Spleen (tissue), 11 donors: Measurements from ENCODE around the gene MACROD2. TPM values are rescaled to one million over a fixed set of nuclear protein-coding genes. Genes with fewer than 3 reads are reported as not detected.

Experiments used
- DNase-seq: peaks from one replicate; pipeline ENCODE4 v3.0.0-alpha.2; 2020
- H3K27ac ChIP-seq, 8 donors: fragments of 200-600 bp; sonication (generic) in 7 of 8; 1 replicate in 4 of 8; 2 replicates in 4 of 8; pipeline versions ENCODE4 v1.5.0 to v1.8.0; 2016 to 2021; ENCODE audit warnings: inconsistent platforms in 4 of 8, mild to moderate bottlenecking in 4 of 8, moderate library complexity in 1 of 8
- H3K27me3 ChIP-seq, 7 donors: fragments of 200-600 bp; sonication (generic) in 6 of 7; replicated peaks in 1 of 7; 1 replicate in 4 of 7; 2 replicates in 3 of 7; pipeline versions ENCODE4 v1.5.0 to v1.8.0; 2016 to 2021; ENCODE audit warnings: inconsistent platforms in 3 of 7, mild to moderate bottlenecking in 1 of 7
- H3K36me3 ChIP-seq, 6 donors: fragments of 200-600 bp; sonication (generic) in 5 of 6; 1 replicate in 4 of 6; 2 replicates in 2 of 6; pipeline versions ENCODE4 v1.5.0 to v1.8.0; 2016 to 2021; ENCODE audit warnings: inconsistent platforms in 2 of 6
- H3K4me1 ChIP-seq, 6 donors: fragments of 200-600 bp; sonication (generic) in 5 of 6; 1 replicate in 3 of 6; 2 replicates in 3 of 6; pipeline versions ENCODE4 v1.5.0 to v1.8.0; 2016 to 2021; ENCODE audit warnings: inconsistent platforms in 3 of 6
- H3K4me3 ChIP-seq, 8 donors: fragments of 200-600 bp; sonication (generic) in 7 of 8; 1 replicate in 4 of 8; 2 replicates in 4 of 8; pipeline versions ENCODE4 v1.5.0 to v1.8.0; 2016 to 2021; ENCODE audit warnings: inconsistent platforms in 4 of 8, mild to moderate bottlenecking in 4 of 8, moderate library complexity in 2 of 8
- H3K9me3 ChIP-seq, 8 donors: fragments of 200-600 bp; sonication (generic) in 7 of 8; 1 replicate in 4 of 8; 2 replicates in 4 of 8; pipeline versions ENCODE4 v1.5.0 to v1.8.0; 2016 to 2021; ENCODE audit warnings: inconsistent platforms in 4 of 8
- POLR2A ChIP-seq, 3 donors: fragments of 450-650 bp; IDR thresholded peaks; one replicate each; pipeline ENCODE4 v1.5.1; 2017; ENCODE audit warnings: antibody characterized with exemption in 3 of 3, mild to moderate bottlenecking in 1 of 3
- POLR2AphosphoS5 ChIP-seq, 3 donors: sonication (generic); formaldehyde crosslinking; IDR thresholded peaks; one replicate each; pipeline ENCODE4 v1.5.1; 2017; ENCODE audit warnings: antibody characterized with exemption in 3 of 3
- WGBS, 5 donors: extraction: QIAGEN DNeasy Blood & Tissue Kit in 3 of 5; methylation state at CpG; one replicate each; pipeline versions ENCODE4 v1.1.5 to v1.1.7; 2013 to 2018; 5-methylcytosine and 5-hydroxymethylcytosine counted together
- intact Hi-C: fragments of 100-400 bp; cut with DNase I; formaldehyde crosslinking; loops from one replicate; pipeline ENCODE4 v1.15.0; 2023; ENCODE audit warnings: low total_unique reads
- polyA plus RNA-seq, 3 donors: library from polyadenylated mRNA; stranded (reverse); fragments of 200-250 nt; gene quantifications; one replicate each; pipeline ENCODE4 v1.2.1, GENCODE V29; 2013
- total RNA-seq, 7 donors: library from RNA; depleted of rRNA in 3 of 7; stranded (reverse); fragments of >200 nt in 3 of 7; fragmentation: NEBNext Ultra II Directional in 4 of 7; extraction: Animal tissue kit (Norgen Biotek cat#: 25700) in 4 of 7; gene quantifications; one replicate each; pipeline versions ENCODE4 v1.1.0 to v1.2.1, GENCODE V29; 2016 to 2021
- TF ChIP-seq, protein P1 (sequence below), 11 experiments: fragments of 200-600 bp in 7 of 11; fragments of 450-650 bp in 4 of 11; sonication (generic) in 4 of 11; IDR thresholded peaks in 8 of 11; conservative IDR thresholded peaks in 3 of 11; 1 replicate in 7 of 11; 2 replicates in 4 of 11; pipeline versions ENCODE4 v1.4.0 to v1.8.0; 2016 to 2021; ENCODE audit warnings: antibody characterized with exemption in 11 of 11, inconsistent platforms in 4 of 11, mild to moderate bottlenecking in 1 of 11
- donor health status: healthy with polysubstance abuse.
- donor health status: DM: no; HTN: no; CAD: no; lungs with moderate emphysema.
- donor health status: DM: no; HTN: no; CAD: no.
- donor health status: Bipolar disorder and iron deficiency.
- donor health status: healthy.
- donor health status: DM: no; HTN: no; CAD: no.
- donor health status: DM: yes; HTN: yes; CAD: no.

Gene MACROD2
- total and polyA plus RNA-seq, 10 donors, result 1.5 to 4.7 (median 3.4) TPM

DNA sequence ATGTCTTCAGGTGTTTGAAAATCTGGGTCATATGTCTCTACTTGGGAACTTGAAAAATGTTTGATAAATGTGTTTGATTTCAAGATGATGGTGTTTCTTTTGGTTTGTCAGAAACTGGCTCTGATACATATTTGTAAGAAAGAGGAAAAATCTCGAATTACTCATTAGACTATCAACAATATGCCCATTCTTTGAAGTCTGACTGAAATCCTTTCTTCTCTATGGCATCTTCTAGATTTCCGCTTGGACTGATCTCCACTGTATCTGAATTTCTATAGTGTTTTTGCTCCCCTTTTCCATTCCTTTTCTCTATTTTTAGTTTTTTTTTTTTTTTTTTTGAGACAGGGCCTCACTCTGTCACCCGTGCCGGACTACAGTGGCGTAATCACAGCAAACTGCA, 1481.5 kb downstream of the MACROD2 start:
- WGBS, 5 donors, result 82 to 94% (median 87%) methylated on average over 5 of the region's 5 CpGs
- Histone ChIP-seq H3K36me3 (no peaks in the 10 kb centered on the region), H3K27me3 (no peaks in the 10 kb centered on the region), H3K9me3 (no peaks in the 10 kb centered on the region), H3K27ac (no peak overlapping the region), H3K4me1 (peaks cover 0 to 7% (median 1%) of the 10 kb centered on the region in 6 donors), H3K4me3 (no peak overlapping the region)
- DNase-seq, result no peak
- TF ChIP-seq POLR2AphosphoS5 (IDR thresholded peaks at IDR 0.05), result no peak
- no peak for TF ChIP-seq POLR2A (IDR thresholded peaks at IDR 0.05)
- TF ChIP-seq, protein P1, sequence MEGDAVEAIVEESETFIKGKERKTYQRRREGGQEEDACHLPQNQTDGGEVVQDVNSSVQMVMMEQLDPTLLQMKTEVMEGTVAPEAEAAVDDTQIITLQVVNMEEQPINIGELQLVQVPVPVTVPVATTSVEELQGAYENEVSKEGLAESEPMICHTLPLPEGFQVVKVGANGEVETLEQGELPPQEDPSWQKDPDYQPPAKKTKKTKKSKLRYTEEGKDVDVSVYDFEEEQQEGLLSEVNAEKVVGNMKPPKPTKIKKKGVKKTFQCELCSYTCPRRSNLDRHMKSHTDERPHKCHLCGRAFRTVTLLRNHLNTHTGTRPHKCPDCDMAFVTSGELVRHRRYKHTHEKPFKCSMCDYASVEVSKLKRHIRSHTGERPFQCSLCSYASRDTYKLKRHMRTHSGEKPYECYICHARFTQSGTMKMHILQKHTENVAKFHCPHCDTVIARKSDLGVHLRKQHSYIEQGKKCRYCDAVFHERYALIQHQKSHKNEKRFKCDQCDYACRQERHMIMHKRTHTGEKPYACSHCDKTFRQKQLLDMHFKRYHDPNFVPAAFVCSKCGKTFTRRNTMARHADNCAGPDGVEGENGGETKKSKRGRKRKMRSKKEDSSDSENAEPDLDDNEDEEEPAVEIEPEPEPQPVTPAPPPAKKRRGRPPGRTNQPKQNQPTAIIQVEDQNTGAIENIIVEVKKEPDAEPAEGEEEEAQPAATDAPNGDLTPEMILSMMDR (IDR thresholded peaks at IDR 0.05 in 8 of 11, conservative IDR thresholded peaks at IDR 0.05 in 3 of 11), result no peak
- intact Hi-C loops, result no loop called here

- no peaks in the 10 kb centered on the region for H3K36me3 ChIP-seq
- WGBS, 5 donors, result 67 to 76% (median 69%) methylated on average over 3 of the region's 3 CpGs
- peaks cover 0 to 4% (median 0%) of the 10 kb centered on the region in 8 donors for H3K9me3 ChIP-seq
- no peak for DNase-seq
- no peaks in the 10 kb centered on the region for H3K4me1 ChIP-seq
- H3K27me3 ChIP-seq, result no peaks in the 10 kb centered on the region
- intact Hi-C loops, result no loop called here
- no peak overlapping the region for H3K27ac ChIP-seq
- no peak overlapping the region for H3K4me3 ChIP-seq
- TF ChIP-seq POLR2AphosphoS5 (IDR thresholded peaks at IDR 0.05) (no peak), POLR2A (IDR thresholded peaks at IDR 0.05) (no peak)
- TF ChIP-seq, protein P1 (IDR thresholded peaks at IDR 0.05 in 8 of 11, conservative IDR thresholded peaks at IDR 0.05 in 3 of 11), result no peak
Measured at GRCh38 chr20:15482525-15482924, 1487.2 kb downstream of the MACROD2 start.

- H3K27me3 ChIP-seq, result no peaks in the 10 kb centered on the region
- H3K36me3 ChIP-seq, result no peaks in the 10 kb centered on the region
- no peak overlapping the region for H3K27ac ChIP-seq
- H3K4me1 ChIP-seq, result no peaks in the 10 kb centered on the region
- 54 to 68% (median 65%) methylated on average over 2 of the region's 2 CpGs for WGBS, 5 donors
- DNase-seq, result no peak
- peaks cover 0 to 4% (median 0%) of the 10 kb centered on the region in 8 donors for H3K9me3 ChIP-seq
- H3K4me3 ChIP-seq, result no peak overlapping the region
- TF ChIP-seq, protein P1 (IDR thresholded peaks at IDR 0.05 in 8 of 11, conservative IDR thresholded peaks at IDR 0.05 in 3 of 11), result no peak
- TF ChIP-seq POLR2AphosphoS5 (IDR thresholded peaks at IDR 0.05) (no peak), POLR2A (IDR thresholded peaks at IDR 0.05) (no peak)
- intact Hi-C loops, result no loop called here
Measured at GRCh38 chr20:15485519-15485918, 1490.2 kb downstream of the MACROD2 start.

- Histone ChIP-seq H3K9me3 (peaks cover 0 to 4% (median 0%) of the 10 kb centered on the region in 8 donors), H3K27me3 (no peaks in the 10 kb centered on the region), H3K4me1 (no peaks in the 10 kb centered on the region), H3K27ac (no peak overlapping the region), H3K36me3 (no peaks in the 10 kb centered on the region), H3K4me3 (no peak overlapping the region)
- 81 to 99% (median 86%) methylated on average over 2 of the region's 2 CpGs for WGBS, 5 donors
- no peak for TF ChIP-seq POLR2A (IDR thresholded peaks at IDR 0.05)
- TF ChIP-seq, protein P1 (IDR thresholded peaks at IDR 0.05 in 8 of 11, conservative IDR thresholded peaks at IDR 0.05 in 3 of 11), result no peak
- intact Hi-C loops, result no loop called here
- no peak for DNase-seq
Measured at GRCh38 chr20:15487030-15487429, 1491.7 kb downstream of the MACROD2 start.
